Gastroesophageal sphincter (tissue), 2 donors: ENCODE results near the gene MAN1C1.

Source experiments
- EP300 ChIP-seq: sonication (generic); formaldehyde crosslinking; IDR thresholded peaks from one replicate; pipeline ENCODE4 v1.6.1; 2017; ENCODE audit warnings: antibody characterized with exemption, mild to moderate bottlenecking
- POLR2A ChIP-seq, 2 donors: fragments of 450-650 bp; IDR thresholded peaks; one replicate each; pipeline ENCODE4 v1.6.1; 2017; ENCODE audit warnings: antibody characterized with exemption in 2 of 2, mild to moderate bottlenecking in 2 of 2, moderate library complexity in 1 of 2

- TF ChIP-seq EP300 (no peak), POLR2A (IDR thresholded peaks at IDR 0.05) (no peak)
Measured at GRCh38 chr1:25607123-25607522, 9.5 kb upstream of the MAN1C1 start.
